ENCODE data around the gene ADD1. TPM values are rescaled to one million over a fixed set of nuclear protein-coding genes. Genes with fewer than 3 reads are reported as not detected.

Gene ADD1
- total RNA-seq, 1 donor from 2014 or later: 147 TPM

- no peak for DNase-seq (ENCODE audit: low read depth in 2 of 2)
These were observed 9.4 kb upstream of the ADD1 start for GRCh38 chr4:2834001-2834921.

- DNase-seq (ENCODE audit: low read depth in 2 of 2): no peak
These were observed 7.7 kb upstream of the ADD1 start for GRCh38 chr4:2835978-2836377.

DNA sequence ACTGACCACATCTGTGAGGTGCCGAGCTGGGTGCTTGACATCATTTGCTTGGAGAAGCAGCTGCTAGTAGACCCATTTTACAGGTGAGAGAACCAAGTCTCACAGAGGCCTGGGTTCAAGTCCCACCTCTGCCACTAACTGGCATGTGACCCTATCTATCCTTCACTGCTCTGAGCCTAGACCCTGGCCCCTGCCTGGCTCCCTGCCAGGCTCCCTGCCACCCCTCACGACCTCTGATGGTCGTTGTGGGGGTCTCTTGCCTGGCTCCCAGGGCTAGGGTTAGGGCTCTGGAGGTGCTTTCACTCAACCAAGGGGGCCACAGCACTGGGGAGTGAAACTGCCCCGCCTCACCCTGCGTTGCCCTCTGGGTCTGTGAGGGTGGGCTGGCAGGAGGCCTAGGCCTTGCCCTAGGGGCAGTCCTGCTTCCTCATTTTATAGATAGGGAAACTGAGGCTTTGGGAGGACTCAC is 7.2 kb upstream of the ADD1 start:
- DNase-seq (ENCODE audit: low read depth in 2 of 2): no peak

GRCh38 chr4:2837110-2837903 is 6.3 kb upstream of the ADD1 start:
- DNase-seq (ENCODE audit: low read depth in 2 of 2): no peak

DNA sequence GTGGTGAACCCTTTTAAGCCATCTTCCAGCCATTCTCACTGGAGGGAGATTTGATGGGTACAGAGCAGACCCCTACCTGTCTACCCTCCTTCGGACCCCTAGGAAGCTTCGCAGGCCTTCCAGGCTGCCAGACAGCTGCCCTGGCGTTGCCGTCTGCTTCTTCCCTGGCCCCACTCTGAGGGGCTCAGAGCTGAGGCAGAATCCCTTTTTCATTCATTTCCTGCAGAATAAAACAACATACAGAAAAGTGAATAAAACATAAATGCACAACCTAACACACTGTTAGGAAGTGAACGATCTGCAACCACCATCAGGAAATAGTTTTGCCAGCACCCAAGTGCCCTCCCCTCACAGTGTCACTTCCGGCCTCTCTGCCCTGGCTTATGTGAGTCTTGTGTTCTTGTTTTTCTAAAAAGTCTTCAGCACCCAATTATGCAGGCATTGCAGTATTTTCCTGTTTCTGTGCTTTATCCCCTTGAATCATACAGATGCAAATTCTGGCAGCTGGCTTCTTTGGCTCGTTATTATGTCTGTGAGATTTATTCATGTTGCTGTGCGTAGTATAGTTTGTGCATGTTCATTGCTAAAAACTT is 5.6 kb upstream of the ADD1 start:
- peak; percentile 55 to 83 for DNase-seq (ENCODE audit: low read depth in 2 of 2)

DNA sequence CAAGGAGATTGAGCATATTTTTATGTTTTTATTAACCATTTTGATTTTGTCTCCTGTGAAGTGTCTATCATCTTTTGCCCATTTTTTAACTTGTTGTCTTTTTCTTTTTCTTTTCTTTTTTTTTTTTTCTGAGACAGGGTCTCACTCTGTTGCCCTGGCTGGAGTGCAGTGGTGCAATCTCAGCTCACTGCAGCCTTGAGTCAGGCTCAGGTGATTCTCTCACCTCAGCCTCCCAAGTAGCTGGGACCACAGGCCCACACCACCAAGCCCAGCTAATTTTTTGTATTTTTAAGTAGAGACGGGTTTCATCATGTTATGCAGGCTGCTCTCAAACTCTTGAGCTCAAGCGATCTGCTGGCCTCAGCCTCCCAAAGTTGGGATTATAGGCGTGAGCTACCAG is 4.6 kb upstream of the ADD1 start:
- no peak for DNase-seq (ENCODE audit: low read depth in 2 of 2)

- no peak for DNase-seq (ENCODE audit: low read depth in 2 of 2)
These were observed 869 bp upstream of the ADD1 start for GRCh38 chr4:2842687-2843262.

GRCh38 chr4:2843941-2844584 is 419 bp downstream of the ADD1 start:
- DNase-seq (ENCODE audit: low read depth in 2 of 2): peak; percentile 39 to 75

- no peak for DNase-seq (ENCODE audit: low read depth in 2 of 2)
These were observed 2.5 kb downstream of the ADD1 start for GRCh38 chr4:2846172-2846571.

- no peak for DNase-seq (ENCODE audit: low read depth in 2 of 2)
These were observed 3.7 kb downstream of the ADD1 start for GRCh38 chr4:2847302-2847871.

GRCh38 chr4:2848449-2848848 is 4.8 kb downstream of the ADD1 start:
- DNase-seq (ENCODE audit: low read depth in 2 of 2): no peak

GRCh38 chr4:2849267-2850152 is 5.9 kb downstream of the ADD1 start:
- no peak for DNase-seq (ENCODE audit: low read depth in 2 of 2)

DNA sequence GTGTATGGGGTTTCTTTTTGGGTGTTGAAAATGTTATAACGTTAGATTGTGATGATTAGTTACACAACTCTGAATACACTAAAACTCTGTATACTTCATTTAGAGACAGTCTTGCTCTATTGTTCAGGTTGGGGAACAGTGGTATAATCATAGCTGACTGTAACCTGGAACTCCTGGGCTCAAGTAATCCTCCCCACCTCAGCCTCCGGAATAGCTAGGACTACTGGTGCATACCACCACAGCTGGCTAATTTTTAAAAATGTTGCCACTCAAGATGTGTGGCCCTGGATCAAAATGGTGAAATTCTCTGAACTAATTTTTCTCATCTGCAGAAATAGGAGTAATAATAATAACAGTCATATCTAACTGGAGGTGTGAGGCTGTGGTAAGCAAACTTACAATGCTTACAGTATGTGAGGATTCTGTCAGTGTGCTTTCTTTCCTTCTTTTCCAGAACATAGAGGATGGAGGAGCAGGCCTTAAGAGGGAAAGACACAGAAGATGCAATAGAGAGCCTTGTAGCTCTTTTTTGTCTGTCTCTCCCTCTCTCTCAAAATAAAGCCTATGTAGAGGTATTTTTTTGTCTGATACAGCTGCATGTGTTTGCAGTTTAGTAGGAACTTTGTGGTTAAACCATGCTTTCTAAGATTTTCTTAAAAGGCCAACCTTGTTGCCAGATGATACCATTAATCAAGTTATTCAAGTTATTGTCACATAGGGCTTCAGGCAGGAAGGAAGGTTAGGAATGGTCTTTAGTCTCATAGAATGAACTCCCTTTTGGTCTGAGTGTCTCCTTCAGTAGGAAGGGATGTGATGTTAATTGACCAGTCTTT is 7.5 kb downstream of the ADD1 start:
- DNase-seq (ENCODE audit: low read depth in 2 of 2): no peak

DNA sequence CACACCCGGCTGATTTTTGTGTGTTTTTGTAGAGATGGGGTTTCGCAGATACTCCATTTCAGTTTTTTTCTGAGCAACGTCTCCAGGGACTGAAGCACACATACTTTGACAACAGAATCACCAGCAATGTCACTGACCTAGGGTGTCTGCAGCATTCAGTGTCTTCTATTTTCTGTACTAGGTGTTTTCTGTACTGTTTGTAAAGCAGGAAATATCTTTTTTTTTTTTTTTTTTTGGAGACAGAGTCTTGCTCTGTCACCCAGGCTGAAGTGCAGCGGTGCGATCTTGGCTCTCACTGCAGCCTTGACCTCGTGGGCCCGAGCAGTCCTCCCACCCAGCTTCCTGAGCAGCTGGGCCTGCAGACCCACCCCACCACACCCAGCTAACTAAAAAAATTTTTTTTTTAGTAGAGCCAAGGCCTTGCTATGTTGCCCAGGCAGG is 8.9 kb downstream of the ADD1 start:
- no peak for DNase-seq (ENCODE audit: low read depth in 2 of 2)

- no peak for DNase-seq (ENCODE audit: low read depth in 2 of 2)
These were observed 11.9 kb downstream of the ADD1 start for GRCh38 chr4:2855584-2855983.

DNA sequence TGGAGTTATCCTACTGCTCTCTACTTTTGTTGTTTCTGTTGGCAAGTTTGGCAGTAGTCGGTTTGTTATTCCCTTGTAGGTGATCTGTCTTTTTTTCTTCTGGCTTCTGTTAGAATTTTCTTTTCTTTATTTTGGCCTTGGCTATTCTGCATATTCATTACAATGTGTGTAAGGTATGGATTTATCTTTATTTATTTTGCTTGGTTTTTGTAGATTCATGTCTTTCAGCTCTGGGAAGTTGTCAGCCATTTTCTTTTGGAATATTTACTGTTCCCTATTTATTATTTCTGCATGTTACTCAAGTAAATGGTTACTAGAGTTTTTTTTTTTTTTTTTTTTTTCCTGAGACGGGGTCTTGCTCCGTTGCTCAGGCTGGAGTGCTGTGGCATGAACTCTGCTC is 12.6 kb downstream of the ADD1 start:
- no peak for DNase-seq (ENCODE audit: low read depth in 2 of 2)

DNA sequence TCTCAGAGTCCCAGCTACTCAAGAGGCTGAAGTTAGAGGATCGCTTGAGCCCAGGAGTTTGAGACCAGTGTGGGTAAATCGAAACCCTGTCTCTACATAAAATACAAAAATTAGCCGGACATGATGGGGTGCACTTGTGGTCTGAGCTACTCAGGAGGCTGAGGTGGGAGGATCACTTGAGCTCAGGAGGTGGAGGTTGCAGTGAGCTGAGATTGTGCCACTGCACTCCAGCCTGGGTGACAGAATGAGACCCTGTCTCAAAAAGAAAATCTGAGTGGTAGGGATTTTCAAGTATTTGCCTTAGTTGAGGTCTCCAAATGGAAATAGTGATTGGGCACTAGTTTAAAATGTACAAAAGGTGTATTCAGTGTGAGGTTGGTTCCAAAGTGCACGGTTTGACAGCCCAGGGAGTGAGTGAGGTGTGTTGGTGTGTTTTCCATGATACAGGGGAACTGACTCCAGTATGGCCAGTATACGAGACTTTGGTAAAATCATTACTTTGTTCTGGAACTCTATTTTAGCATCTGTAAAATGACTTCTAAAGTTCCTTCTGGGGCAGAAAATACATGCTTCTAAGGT is 13.8 kb downstream of the ADD1 start:
- DNase-seq (ENCODE audit: low read depth in 2 of 2): no peak

GRCh38 chr4:2858451-2859217 is 15.0 kb downstream of the ADD1 start:
- peak; percentile 56 to 60 for DNase-seq (ENCODE audit: low read depth in 2 of 2)

Measured in dermis microvascular lymphatic vessel endothelial cell (primary cell).